Calu3 (cell line): ENCODE results near the gene PPME1. TPM values are rescaled to one million over a fixed set of nuclear protein-coding genes. Genes with fewer than 3 reads are reported as not detected.

Experiments
- BruUV-seq: library from RNA; stranded (reverse); fragments of 400-500 nt; replicated peaks from 2 replicates; lab custom pipeline; 2021; lab: Mats Ljungman, UMichigan
- CTCF ChIA-PET: fragments of 300-600 bp; sonication (Branson Sonifier 250); formaldehyde crosslinking; loops from one replicate; lab custom pipeline; 2022; ENCODE audit warnings: antibody characterized with exemption; lab: Charles Lee
- DNase-seq: peaks from one replicate; pipeline ENCODE4 v3.0.0; 2022
- H3K27ac Mint-ChIP-seq: one replicate; pipeline ENCODE4 v1.8.0; 2022; ENCODE audit warnings: mixed read lengths; ENCODE audit not compliant: unreplicated experiment
- H3K27me3 Mint-ChIP-seq: one replicate; pipeline ENCODE4 v1.8.0; 2022; ENCODE audit warnings: mixed read lengths; ENCODE audit not compliant: unreplicated experiment
- H3K36me3 Mint-ChIP-seq: one replicate; pipeline ENCODE4 v1.8.0; 2022; ENCODE audit warnings: mild to moderate bottlenecking, moderate library complexity, mixed read lengths; ENCODE audit not compliant: insufficient read depth, unreplicated experiment
- H3K4me1 Mint-ChIP-seq: one replicate; pipeline ENCODE4 v1.8.0; 2022; ENCODE audit warnings: mild to moderate bottlenecking, low read depth, mixed read lengths; ENCODE audit not compliant: unreplicated experiment
- H3K4me3 Mint-ChIP-seq: one replicate; pipeline ENCODE4 v1.8.0; 2022; ENCODE audit warnings: mild to moderate bottlenecking, low read depth, moderate library complexity, mixed read lengths; ENCODE audit not compliant: unreplicated experiment
- H3K9me3 Mint-ChIP-seq: one replicate; pipeline ENCODE4 v1.8.0; 2022; ENCODE audit warnings: low read depth, mixed read lengths; ENCODE audit not compliant: unreplicated experiment
- CTCF ChIP-seq: fragments of 200-600 bp; IDR thresholded peaks from one replicate; pipeline ENCODE4 v1.8.0; 2022; ENCODE audit warnings: antibody characterized with exemption; ENCODE audit not compliant: unreplicated experiment
- intact Hi-C: fragments of 100-400 bp; cut with micrococcal nuclease; formaldehyde crosslinking; loops from one replicate; pipeline ENCODE4 v1.10.0; 2022; ENCODE audit not compliant: unreplicated experiment
- total RNA-seq: library from RNA; stranded (reverse); gene quantifications from 2 replicates; pipeline ENCODE4 v1.2.3, GENCODE V29; 2022

Gene PPME1
- total RNA-seq, 1 experiment from 2014 or later, result 55.0 TPM

GRCh38 chr11:74276581-74276980, 105.5 kb downstream of the PPME1 start:
- Mint-ChIP-seq H3K4me3 (no peak overlapping the region), H3K4me1 (no peaks in the 10 kb centered on the region), H3K27ac (no peak overlapping the region), H3K36me3 (no peaks in the 10 kb centered on the region), H3K9me3 (no peaks in the 10 kb centered on the region), H3K27me3 (peaks cover 47% of the 10 kb centered on the region)
- CTCF ChIA-PET, result no interaction called here
- TF ChIP-seq CTCF, result no peak
- no peak for DNase-seq
- intact Hi-C loops, result no loop called here
- BruUV-seq, result no TSS peak

GRCh38 chr11:74278103-74278502, 107.0 kb downstream of the PPME1 start:
- H3K36me3 Mint-ChIP-seq, result no peaks in the 10 kb centered on the region
- no peak overlapping the region for H3K4me3 Mint-ChIP-seq
- peaks cover 32% of the 10 kb centered on the region for H3K27me3 Mint-ChIP-seq
- no peak for TF ChIP-seq CTCF
- intact Hi-C loops, result no loop called here
- no peaks in the 10 kb centered on the region for H3K9me3 Mint-ChIP-seq
- H3K4me1 Mint-ChIP-seq, result no peaks in the 10 kb centered on the region
- no peak for DNase-seq
- no TSS peak for BruUV-seq
- no peak overlapping the region for H3K27ac Mint-ChIP-seq
- CTCF ChIA-PET, result interaction anchor here (0.5 to 1.3 kb wide), 2 partner anchors 11 to 550 kb away, joined by 3 read pairs; no protein-coding TSS in a partner anchor

GRCh38 chr11:74278721-74279161, 107.7 kb downstream of the PPME1 start:
- Mint-ChIP-seq H3K27ac (no peak overlapping the region), H3K4me3 (no peak overlapping the region), H3K9me3 (no peaks in the 10 kb centered on the region), H3K4me1 (no peaks in the 10 kb centered on the region), H3K27me3 (peaks cover 26% of the 10 kb centered on the region), H3K36me3 (no peaks in the 10 kb centered on the region)
- intact Hi-C loops, result no loop called here
- TF ChIP-seq CTCF, result no peak
- CTCF ChIA-PET, result interaction anchor here (1.3 kb wide), 1 partner anchor 12 kb away, joined by 3 read pairs; no protein-coding TSS in a partner anchor
- no TSS peak for BruUV-seq
- DNase-seq, result no peak

GRCh38 chr11:74279256-74279655, 108.2 kb downstream of the PPME1 start:
- Mint-ChIP-seq H3K36me3 (no peaks in the 10 kb centered on the region), H3K4me1 (no peaks in the 10 kb centered on the region), H3K4me3 (no peak overlapping the region), H3K9me3 (no peaks in the 10 kb centered on the region), H3K27me3 (peaks cover 25% of the 10 kb centered on the region), H3K27ac (no peak overlapping the region)
- intact Hi-C loops, result no loop called here
- CTCF ChIA-PET, result interaction anchor here (1.3 kb wide), 1 partner anchor 12 kb away, joined by 3 read pairs; no protein-coding TSS in a partner anchor
- TF ChIP-seq CTCF, result no peak
- no peak for DNase-seq
- BruUV-seq, result no TSS peak
